Activated naive CD8-positive, alpha-beta T cell (primary cell): Measurements from ENCODE around the gene CEP85L.

Experiments
- H3K27ac Mint-ChIP-seq: one replicate; pipeline ENCODE4 v1.8.0; 2021; ENCODE audit warnings: mixed read lengths
- H3K27me3 Mint-ChIP-seq: one replicate; pipeline ENCODE4 v1.8.0; 2021; ENCODE audit warnings: mixed read lengths
- H3K36me3 Mint-ChIP-seq: one replicate; pipeline ENCODE4 v1.8.0; 2021; ENCODE audit warnings: mixed read lengths
- H3K4me1 Mint-ChIP-seq: one replicate; pipeline ENCODE4 v1.8.0; 2021; ENCODE audit warnings: low read depth, mixed read lengths
- H3K4me3 Mint-ChIP-seq: one replicate; pipeline ENCODE4 v1.8.0; 2021; ENCODE audit warnings: mild to moderate bottlenecking, mixed read lengths
- H3K9me3 Mint-ChIP-seq: one replicate; pipeline ENCODE4 v1.8.0; 2021; ENCODE audit warnings: low read depth, mixed read lengths

The CEP85L gene

GRCh38 chr6:118535176-118535844 lies 116.1 kb downstream of the CEP85L start:
- Mint-ChIP-seq H3K36me3 (peaks cover 15% of the 10 kb centered on the region), H3K9me3 (no peaks in the 10 kb centered on the region), H3K27ac (peak overlapping the region; percentile 23), H3K4me3 (no peak overlapping the region), H3K27me3 (no peaks in the 10 kb centered on the region), H3K4me1 (peaks cover 42% of the 10 kb centered on the region)

GRCh38 chr6:118530942-118531341 lies 120.4 kb downstream of the CEP85L start:
- H3K4me3 Mint-ChIP-seq: no peak overlapping the region
- H3K9me3 Mint-ChIP-seq: no peaks in the 10 kb centered on the region
- H3K27me3 Mint-ChIP-seq: no peaks in the 10 kb centered on the region
- peaks cover 50% of the 10 kb centered on the region for H3K4me1 Mint-ChIP-seq
- no peak overlapping the region for H3K27ac Mint-ChIP-seq
- peaks cover 15% of the 10 kb centered on the region for H3K36me3 Mint-ChIP-seq

- peaks cover 55% of the 10 kb centered on the region for H3K4me1 Mint-ChIP-seq
- H3K27me3 Mint-ChIP-seq: no peaks in the 10 kb centered on the region
- H3K36me3 Mint-ChIP-seq: peaks cover 18% of the 10 kb centered on the region
- H3K4me3 Mint-ChIP-seq: no peak overlapping the region
- H3K27ac Mint-ChIP-seq: no peak overlapping the region
- no peaks in the 10 kb centered on the region for H3K9me3 Mint-ChIP-seq
These were observed 121.6 kb downstream of the CEP85L start for GRCh38 chr6:118529756-118530155.

- no peak overlapping the region for H3K27ac Mint-ChIP-seq
- no peaks in the 10 kb centered on the region for H3K9me3 Mint-ChIP-seq
- no peaks in the 10 kb centered on the region for H3K27me3 Mint-ChIP-seq
- H3K36me3 Mint-ChIP-seq: peaks cover 20% of the 10 kb centered on the region
- no peak overlapping the region for H3K4me3 Mint-ChIP-seq
- peaks cover 51% of the 10 kb centered on the region for H3K4me1 Mint-ChIP-seq
These were observed 123.3 kb downstream of the CEP85L start for GRCh38 chr6:118528129-118528528.

GRCh38 chr6:118525913-118526780 lies 125.2 kb downstream of the CEP85L start:
- Mint-ChIP-seq H3K36me3 (peaks cover 18% of the 10 kb centered on the region), H3K27me3 (no peaks in the 10 kb centered on the region), H3K4me3 (no peak overlapping the region), H3K4me1 (peaks cover 47% of the 10 kb centered on the region), H3K9me3 (no peaks in the 10 kb centered on the region), H3K27ac (peak overlapping the region; percentile 2)

GRCh38 chr6:118524686-118525085 lies 126.7 kb downstream of the CEP85L start:
- no peaks in the 10 kb centered on the region for H3K9me3 Mint-ChIP-seq
- peaks cover 21% of the 10 kb centered on the region for H3K36me3 Mint-ChIP-seq
- H3K4me3 Mint-ChIP-seq: no peak overlapping the region
- H3K27ac Mint-ChIP-seq: no peak overlapping the region
- H3K27me3 Mint-ChIP-seq: no peaks in the 10 kb centered on the region
- peaks cover 45% of the 10 kb centered on the region for H3K4me1 Mint-ChIP-seq

- Mint-ChIP-seq H3K4me1 (peaks cover 36% of the 10 kb centered on the region), H3K27me3 (no peaks in the 10 kb centered on the region), H3K4me3 (no peak overlapping the region), H3K36me3 (peaks cover 28% of the 10 kb centered on the region), H3K27ac (no peak overlapping the region), H3K9me3 (no peaks in the 10 kb centered on the region)
These were observed 128.2 kb downstream of the CEP85L start for GRCh38 chr6:118523216-118523615.

- Mint-ChIP-seq H3K27me3 (no peaks in the 10 kb centered on the region), H3K36me3 (peaks cover 34% of the 10 kb centered on the region), H3K9me3 (peaks cover 4% of the 10 kb centered on the region), H3K4me1 (peaks cover 38% of the 10 kb centered on the region), H3K27ac (no peak overlapping the region), H3K4me3 (no peak overlapping the region)
These were observed 129.0 kb downstream of the CEP85L start for GRCh38 chr6:118522422-118522821.

GRCh38 chr6:118514689-118515088 lies 136.7 kb downstream of the CEP85L start:
- peaks cover 47% of the 10 kb centered on the region for H3K4me1 Mint-ChIP-seq
- no peaks in the 10 kb centered on the region for H3K27me3 Mint-ChIP-seq
- H3K36me3 Mint-ChIP-seq: peaks cover 21% of the 10 kb centered on the region
- no peak overlapping the region for H3K4me3 Mint-ChIP-seq
- H3K9me3 Mint-ChIP-seq: peaks cover 4% of the 10 kb centered on the region
- H3K27ac Mint-ChIP-seq: no peak overlapping the region

- peaks cover 39% of the 10 kb centered on the region for H3K4me1 Mint-ChIP-seq
- no peak overlapping the region for H3K4me3 Mint-ChIP-seq
- peaks cover 7% of the 10 kb centered on the region for H3K36me3 Mint-ChIP-seq
- H3K27me3 Mint-ChIP-seq: no peaks in the 10 kb centered on the region
- peak overlapping the region; percentile 46 for H3K27ac Mint-ChIP-seq
- no peaks in the 10 kb centered on the region for H3K9me3 Mint-ChIP-seq
These were observed 139.3 kb downstream of the CEP85L start for GRCh38 chr6:118511930-118512715.

- Mint-ChIP-seq H3K27me3 (no peaks in the 10 kb centered on the region), H3K9me3 (no peaks in the 10 kb centered on the region), H3K36me3 (peaks cover 10% of the 10 kb centered on the region), H3K4me3 (no peak overlapping the region), H3K4me1 (peaks cover 27% of the 10 kb centered on the region), H3K27ac (no peak overlapping the region)
These were observed 142.3 kb downstream of the CEP85L start for GRCh38 chr6:118509009-118509617.

- Mint-ChIP-seq H3K4me3 (no peak overlapping the region), H3K27me3 (no peaks in the 10 kb centered on the region), H3K4me1 (peaks cover 17% of the 10 kb centered on the region), H3K9me3 (no peaks in the 10 kb centered on the region), H3K36me3 (peaks cover 15% of the 10 kb centered on the region), H3K27ac (peak overlapping the region; percentile 1)
These were observed 143.8 kb downstream of the CEP85L start for GRCh38 chr6:118507636-118508035.

GRCh38 chr6:118506071-118506638 lies 145.2 kb downstream of the CEP85L start:
- Mint-ChIP-seq H3K4me3 (no peak overlapping the region), H3K27me3 (no peaks in the 10 kb centered on the region), H3K9me3 (no peaks in the 10 kb centered on the region), H3K27ac (peak overlapping the region; percentile 38), H3K4me1 (peaks cover 12% of the 10 kb centered on the region), H3K36me3 (peaks cover 27% of the 10 kb centered on the region)

GRCh38 chr6:118505656-118506055 lies 145.7 kb downstream of the CEP85L start:
- H3K9me3 Mint-ChIP-seq: peaks cover under 1% of the 10 kb centered on the region
- no peaks in the 10 kb centered on the region for H3K27me3 Mint-ChIP-seq
- H3K4me1 Mint-ChIP-seq: peaks cover 13% of the 10 kb centered on the region
- H3K4me3 Mint-ChIP-seq: no peak overlapping the region
- no peak overlapping the region for H3K27ac Mint-ChIP-seq
- peaks cover 30% of the 10 kb centered on the region for H3K36me3 Mint-ChIP-seq
